ENCODE measurements around the gene MPL.

DNA sequence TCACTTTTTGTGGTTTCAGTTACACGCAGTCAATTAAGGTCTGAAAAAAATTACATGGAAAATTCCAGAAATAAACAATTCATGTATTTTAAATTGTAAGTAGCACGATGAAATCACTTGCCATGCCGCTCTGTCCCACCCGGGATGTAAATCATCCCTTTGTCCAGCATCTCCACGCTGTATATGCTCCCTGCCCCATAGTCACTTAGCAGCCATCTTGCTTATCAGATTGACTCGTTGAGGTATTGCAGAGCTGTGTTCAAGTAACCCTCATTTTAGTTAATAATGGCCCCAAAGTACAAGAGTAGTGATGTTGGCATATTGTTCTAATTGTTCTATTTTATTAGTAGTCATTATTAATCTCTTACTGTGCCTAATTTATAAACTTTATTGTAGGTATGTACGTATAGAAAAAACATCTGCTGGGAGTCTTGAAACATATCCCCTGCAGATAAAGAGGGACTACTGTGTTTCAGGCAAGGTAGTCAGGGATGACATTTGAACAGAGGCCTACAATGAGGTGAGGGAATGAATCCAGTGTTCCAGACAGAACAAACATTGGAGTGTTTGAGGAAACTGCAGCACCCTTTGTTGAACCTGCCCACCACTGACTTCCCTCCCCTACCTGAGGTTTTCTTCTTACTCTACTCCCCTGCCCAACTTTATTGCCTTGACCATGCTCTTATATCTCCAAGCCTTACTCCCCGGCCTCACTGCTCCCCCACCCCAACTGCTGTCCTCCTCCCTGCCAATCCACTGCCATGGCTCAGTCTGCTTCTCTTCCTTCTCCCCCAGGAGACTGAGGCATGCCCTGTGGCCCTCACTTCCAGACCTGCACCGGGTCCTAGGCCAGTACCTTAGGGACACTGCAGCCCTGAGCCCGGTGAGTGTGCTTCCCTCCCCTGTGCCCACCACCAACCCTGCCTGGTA is 14.1 kb downstream of the MPL start:
- TF ChIP-seq, protein P1, sequence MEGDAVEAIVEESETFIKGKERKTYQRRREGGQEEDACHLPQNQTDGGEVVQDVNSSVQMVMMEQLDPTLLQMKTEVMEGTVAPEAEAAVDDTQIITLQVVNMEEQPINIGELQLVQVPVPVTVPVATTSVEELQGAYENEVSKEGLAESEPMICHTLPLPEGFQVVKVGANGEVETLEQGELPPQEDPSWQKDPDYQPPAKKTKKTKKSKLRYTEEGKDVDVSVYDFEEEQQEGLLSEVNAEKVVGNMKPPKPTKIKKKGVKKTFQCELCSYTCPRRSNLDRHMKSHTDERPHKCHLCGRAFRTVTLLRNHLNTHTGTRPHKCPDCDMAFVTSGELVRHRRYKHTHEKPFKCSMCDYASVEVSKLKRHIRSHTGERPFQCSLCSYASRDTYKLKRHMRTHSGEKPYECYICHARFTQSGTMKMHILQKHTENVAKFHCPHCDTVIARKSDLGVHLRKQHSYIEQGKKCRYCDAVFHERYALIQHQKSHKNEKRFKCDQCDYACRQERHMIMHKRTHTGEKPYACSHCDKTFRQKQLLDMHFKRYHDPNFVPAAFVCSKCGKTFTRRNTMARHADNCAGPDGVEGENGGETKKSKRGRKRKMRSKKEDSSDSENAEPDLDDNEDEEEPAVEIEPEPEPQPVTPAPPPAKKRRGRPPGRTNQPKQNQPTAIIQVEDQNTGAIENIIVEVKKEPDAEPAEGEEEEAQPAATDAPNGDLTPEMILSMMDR (IDR thresholded peaks at IDR 0.05), result no peak
- no peak for TF ChIP-seq POLR2A (IDR thresholded peaks at IDR 0.05)

All from vagina (tissue), 2 donors.